ENCODE measurements around the gene ELL2. TPM values are rescaled to one million over a fixed set of nuclear protein-coding genes. Genes with fewer than 3 reads are reported as not detected.

ELL2 gene
- total and polyA plus RNA-seq, 7 donors, result 16.2 to 59.8 (median 36.9) TPM

DNA sequence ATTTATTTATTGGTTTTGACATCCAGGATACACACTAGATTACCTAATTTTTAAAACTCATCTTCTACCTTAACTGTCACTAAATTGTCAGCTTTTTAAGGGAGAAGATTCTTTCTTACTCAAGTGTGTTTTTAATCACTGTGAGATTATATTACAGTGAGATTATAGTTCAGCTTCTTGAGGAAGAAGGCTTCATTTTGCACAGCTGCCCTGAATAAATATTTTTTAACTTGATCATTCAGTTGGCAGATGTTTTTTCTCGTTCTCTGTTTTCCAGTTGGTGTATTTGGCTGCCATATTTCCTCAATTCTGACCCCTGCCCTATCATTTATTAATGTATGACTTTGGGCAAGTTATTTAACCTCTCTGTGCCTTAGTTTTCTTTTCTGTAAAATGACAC lies 15.0 kb upstream of the ELL2 start:
- Histone ChIP-seq H3K36me3 (ENCODE audit: insufficient read depth in 1 of 2, low read depth in 1 of 2) (no peaks in the 10 kb centered on the region), H3K9me3 (no peaks in the 10 kb centered on the region), H3K27ac (no peak overlapping the region), H3K4me1 (no peaks in the 10 kb centered on the region), H3K27me3 (ENCODE audit: insufficient read depth in 3 of 3, low read length in 2 of 3) (no peaks in the 10 kb centered on the region), H3K4me3 (no peak overlapping the region)
- 28 to 60% (median 32%) methylated on average over 1 of the region's 1 CpG for WGBS, 3 donors
- no peak for DNase-seq
- ATAC-seq, result no peak
- TF ChIP-seq, protein P1, sequence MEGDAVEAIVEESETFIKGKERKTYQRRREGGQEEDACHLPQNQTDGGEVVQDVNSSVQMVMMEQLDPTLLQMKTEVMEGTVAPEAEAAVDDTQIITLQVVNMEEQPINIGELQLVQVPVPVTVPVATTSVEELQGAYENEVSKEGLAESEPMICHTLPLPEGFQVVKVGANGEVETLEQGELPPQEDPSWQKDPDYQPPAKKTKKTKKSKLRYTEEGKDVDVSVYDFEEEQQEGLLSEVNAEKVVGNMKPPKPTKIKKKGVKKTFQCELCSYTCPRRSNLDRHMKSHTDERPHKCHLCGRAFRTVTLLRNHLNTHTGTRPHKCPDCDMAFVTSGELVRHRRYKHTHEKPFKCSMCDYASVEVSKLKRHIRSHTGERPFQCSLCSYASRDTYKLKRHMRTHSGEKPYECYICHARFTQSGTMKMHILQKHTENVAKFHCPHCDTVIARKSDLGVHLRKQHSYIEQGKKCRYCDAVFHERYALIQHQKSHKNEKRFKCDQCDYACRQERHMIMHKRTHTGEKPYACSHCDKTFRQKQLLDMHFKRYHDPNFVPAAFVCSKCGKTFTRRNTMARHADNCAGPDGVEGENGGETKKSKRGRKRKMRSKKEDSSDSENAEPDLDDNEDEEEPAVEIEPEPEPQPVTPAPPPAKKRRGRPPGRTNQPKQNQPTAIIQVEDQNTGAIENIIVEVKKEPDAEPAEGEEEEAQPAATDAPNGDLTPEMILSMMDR (IDR thresholded peaks at IDR 0.05), result no peak
- intact Hi-C loops (cut with DNase I), result no loop called here

DNA sequence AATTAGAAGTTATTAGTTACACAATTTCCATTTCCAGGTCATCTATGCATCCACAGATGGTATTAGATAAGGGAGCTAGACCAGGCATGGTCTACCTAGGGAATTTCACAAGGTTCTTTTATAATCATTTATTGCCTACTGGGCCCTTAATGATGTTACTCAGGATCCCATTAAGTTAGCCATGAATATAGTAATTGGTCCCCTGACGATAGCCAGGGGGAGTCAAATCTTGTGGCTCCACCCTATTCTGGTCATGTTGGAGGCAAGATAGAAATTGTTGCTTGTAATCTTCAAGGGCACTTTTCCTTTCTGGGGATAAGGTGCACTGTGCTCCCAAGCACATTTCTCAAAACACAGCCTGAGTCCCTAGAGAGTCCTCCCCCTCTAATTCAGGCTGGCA lies 14.1 kb upstream of the ELL2 start:
- Histone ChIP-seq H3K36me3 (ENCODE audit: insufficient read depth in 1 of 2, low read depth in 1 of 2) (no peaks in the 10 kb centered on the region), H3K9me3 (no peaks in the 10 kb centered on the region), H3K4me3 (no peak overlapping the region), H3K27me3 (ENCODE audit: insufficient read depth in 3 of 3, low read length in 2 of 3) (no peaks in the 10 kb centered on the region), H3K4me1 (no peaks in the 10 kb centered on the region), H3K27ac (no peak overlapping the region)
- TF ChIP-seq, protein P1 (IDR thresholded peaks at IDR 0.05), result no peak
- ATAC-seq, result no peak
- intact Hi-C loops (cut with DNase I), result no loop called here
- DNase-seq, result no peak
- WGBS, 3 donors, result 84 to 86% (median 86%) methylated on average over 1 of the region's 1 CpG

DNA sequence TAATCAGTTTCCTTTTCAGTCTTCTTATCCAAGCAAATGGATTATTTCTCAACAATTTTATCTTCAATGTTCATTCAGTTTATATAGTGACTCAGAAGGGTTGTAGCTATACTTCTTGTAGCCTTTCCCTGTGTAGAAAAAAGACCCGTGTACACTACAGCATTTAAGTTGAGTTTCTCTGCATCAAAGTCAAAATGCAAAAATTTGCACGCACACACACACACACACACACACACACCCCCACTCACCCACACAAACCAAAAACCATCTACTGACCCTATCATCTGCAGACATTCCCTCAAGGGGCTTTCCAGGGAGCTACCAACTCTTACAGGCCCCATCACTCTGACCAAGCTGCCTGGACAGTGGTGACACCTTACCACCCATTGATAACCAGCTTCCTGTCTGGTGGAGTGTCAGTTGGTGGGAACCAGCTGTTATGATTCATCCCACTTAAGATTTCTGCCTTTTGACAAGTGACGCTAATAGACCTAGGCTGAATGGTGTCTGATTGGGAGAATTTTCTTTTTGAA lies 12.2 kb upstream of the ELL2 start:
- Histone ChIP-seq H3K9me3 (no peaks in the 10 kb centered on the region), H3K4me1 (no peaks in the 10 kb centered on the region), H3K27me3 (ENCODE audit: insufficient read depth in 3 of 3, low read length in 2 of 3) (no peaks in the 10 kb centered on the region), H3K36me3 (ENCODE audit: insufficient read depth in 1 of 2, low read depth in 1 of 2) (no peaks in the 10 kb centered on the region), H3K4me3 (no peak overlapping the region), H3K27ac (no peak overlapping the region)
- intact Hi-C loops (cut with DNase I), result no loop called here
- WGBS, 3 donors, result 76 to 83% (median 80%) methylated on average over 3 of the region's 3 CpGs
- TF ChIP-seq, protein P1 (IDR thresholded peaks at IDR 0.05), result no peak
- DNase-seq, result no peak
- ATAC-seq, result no peak

DNA sequence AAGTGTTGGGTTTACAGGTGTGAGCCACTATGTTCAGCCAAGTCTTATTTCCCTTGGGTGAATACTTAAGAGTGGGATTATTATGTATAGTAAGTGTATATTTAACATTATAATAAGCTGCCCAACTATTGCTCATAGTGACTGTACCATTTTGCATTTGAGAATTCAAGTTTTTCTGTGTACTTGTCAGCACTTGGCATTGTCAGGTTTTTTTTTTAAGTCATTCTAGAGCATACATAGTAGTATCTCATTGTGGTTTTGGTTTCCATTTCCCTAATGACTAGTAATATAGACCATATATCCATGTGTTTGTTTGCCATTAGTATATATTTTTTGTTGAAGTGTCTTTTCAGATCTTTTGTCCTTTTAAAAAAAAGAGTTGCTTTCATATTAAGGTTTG lies 10.5 kb upstream of the ELL2 start:
- DNase-seq, result no peak
- Histone ChIP-seq H3K4me1 (no peaks in the 10 kb centered on the region), H3K36me3 (ENCODE audit: insufficient read depth in 1 of 2, low read depth in 1 of 2) (no peaks in the 10 kb centered on the region), H3K27me3 (ENCODE audit: insufficient read depth in 3 of 3, low read length in 2 of 3) (no peaks in the 10 kb centered on the region), H3K27ac (no peak overlapping the region), H3K4me3 (no peak overlapping the region), H3K9me3 (no peaks in the 10 kb centered on the region)
- intact Hi-C loops (cut with DNase I), result no loop called here
- ATAC-seq, result no peak
- TF ChIP-seq, protein P1 (IDR thresholded peaks at IDR 0.05), result no peak

DNA sequence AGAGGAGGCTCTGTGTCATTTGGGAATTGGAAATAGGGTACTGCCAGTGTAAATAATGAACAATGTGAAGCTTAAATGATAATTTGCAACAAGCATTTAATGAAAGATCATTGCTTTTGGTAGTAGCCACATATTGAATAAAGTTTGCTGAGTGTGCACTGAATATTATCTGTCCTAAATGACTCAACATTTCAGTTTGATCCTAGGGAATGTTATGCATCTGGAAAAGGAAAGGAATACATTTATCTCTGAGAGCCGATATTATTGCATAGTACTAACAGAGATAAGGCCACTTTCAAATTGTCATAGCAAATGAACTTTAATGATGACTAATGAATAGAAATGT lies 8.7 kb upstream of the ELL2 start:
- H3K36me3 ChIP-seq (ENCODE audit: insufficient read depth in 1 of 2, low read depth in 1 of 2), result no peaks in the 10 kb centered on the region
- H3K27me3 ChIP-seq (ENCODE audit: insufficient read depth in 3 of 3, low read length in 2 of 3), result no peaks in the 10 kb centered on the region
- H3K9me3 ChIP-seq, result no peaks in the 10 kb centered on the region
- H3K4me1 ChIP-seq, result no peaks in the 10 kb centered on the region
- TF ChIP-seq, protein P1 (IDR thresholded peaks at IDR 0.05), result no peak
- intact Hi-C loops (cut with DNase I), result no loop called here
- H3K4me3 ChIP-seq, result no peak overlapping the region
- DNase-seq (no peak), ATAC-seq (no peak)
- 93 to 94% (median 94%) methylated on average over 1 of the region's 1 CpG for whole genome bisulfite sequencing, 3 donors
- no peak overlapping the region for H3K27ac ChIP-seq

Measured in psoas muscle (tissue), 8 donors.